Ovary (tissue), 9 donors: Measurements from ENCODE around the gene CLDN24. TPM values are rescaled to one million over a fixed set of nuclear protein-coding genes. Genes with fewer than 3 reads are reported as not detected.

Experiments
- DNase-seq, 5 donors: peaks; one replicate each; pipeline ENCODE4 v3.0.0-alpha.2; 2019 to 2020
- H3K27ac ChIP-seq, 2 donors: fragments of 200-600 bp; one replicate each; pipeline versions ENCODE4 v1.5.1 to v1.8.0; 2019 to 2022
- H3K27me3 ChIP-seq: fragments of 200-600 bp; one replicate; pipeline ENCODE4 v1.8.0; 2022
- H3K36me3 ChIP-seq: fragments of 200-600 bp; sonication (generic); one replicate; pipeline ENCODE4 v1.5.1; 2019
- H3K4me1 ChIP-seq: one replicate; pipeline ENCODE4 v1.8.1; 2013; ENCODE audit warnings: mild to moderate bottlenecking, moderate library complexity; ENCODE audit not compliant: insufficient read depth
- H3K4me3 ChIP-seq: fragments of 200-600 bp; sonication (generic); one replicate; pipeline ENCODE4 v1.5.1; 2017
- H3K9me3 ChIP-seq, 2 donors: fragments of 200-600 bp in 1 of 2; sonication (generic) in 1 of 2; one replicate each; pipeline versions ENCODE4 v1.5.1 to v1.8.1; 2013 to 2019; ENCODE audit warnings: mild to moderate bottlenecking in 1 of 2, moderate library complexity in 1 of 2
- EP300 ChIP-seq: sonication (generic); formaldehyde crosslinking; IDR thresholded peaks from one replicate; pipeline ENCODE4 v1.6.1; 2017; ENCODE audit warnings: antibody characterized with exemption
- POLR2A ChIP-seq: fragments of 450-650 bp; IDR thresholded peaks from one replicate; pipeline ENCODE4 v1.6.1; 2017; ENCODE audit warnings: antibody characterized with exemption, mild to moderate bottlenecking, moderate library complexity
- WGBS, 3 donors: extraction: QIAGEN DNeasy Blood & Tissue Kit in 1 of 3; methylation state at CpG; one replicate each; pipeline versions ENCODE4 v1.1.5 to v1.1.7; 2013 to 2017; 5-methylcytosine and 5-hydroxymethylcytosine counted together
- intact Hi-C, 4 donors: fragments of 100-400 bp; cut with DNase I; formaldehyde crosslinking; loops; one replicate each; pipeline versions ENCODE4 v1.11.0 to v1.15.1; 2022 to 2023
- polyA plus RNA-seq, 2 donors: library from polyadenylated mRNA; stranded (reverse); fragments of 200-250 nt in 1 of 2; fragments of 350-450 nt in 1 of 2; fragmentation: Illumina TruSeq in 1 of 2; extraction: RNeasy Lipid Tissue Mini Kit (QIAGEN cat#74804) in 1 of 2; gene quantifications; one replicate each; pipeline ENCODE4 v1.2.3, GENCODE V29; 2013 to 2014
- total RNA-seq, 7 donors: library from RNA; depleted of rRNA in 2 of 7; stranded (reverse); fragments of >200 nt in 2 of 7; fragmentation: NEBNext Ultra II Directional in 3 of 7; extraction: Animal tissue kit (Norgen Biotek cat#: 25700) in 3 of 7; gene quantifications; one replicate each; pipeline versions ENCODE4 v1.1.0 to v1.2.4, GENCODE V29; 2016 to 2023
- TF ChIP-seq, protein P1 (sequence below), 3 donors: fragments of 450-650 bp in 2 of 3; fragments of 200-600 bp in 1 of 3; IDR thresholded peaks; one replicate each; pipeline versions ENCODE4 v1.5.1 to v1.8.0; 2016 to 2022; ENCODE audit warnings: antibody characterized with exemption in 3 of 3, mild to moderate bottlenecking in 1 of 3
- donor health status: DM: no; HTN: no; CAD: no; lungs with moderate emphysema.
- donor health status: DM: no; HTN: no; CAD: no.
- donor health status: Bipolar disorder and iron deficiency.
- donor health status: DM: yes; HTN: yes; CAD: no.
- donor health status: DM: no; HTN: no; CAD: no.
- donor health status: DM: yes; HTN: yes; CAD: no.

CLDN24 gene
- total and polyA plus RNA-seq, 9 donors = not detected

DNA sequence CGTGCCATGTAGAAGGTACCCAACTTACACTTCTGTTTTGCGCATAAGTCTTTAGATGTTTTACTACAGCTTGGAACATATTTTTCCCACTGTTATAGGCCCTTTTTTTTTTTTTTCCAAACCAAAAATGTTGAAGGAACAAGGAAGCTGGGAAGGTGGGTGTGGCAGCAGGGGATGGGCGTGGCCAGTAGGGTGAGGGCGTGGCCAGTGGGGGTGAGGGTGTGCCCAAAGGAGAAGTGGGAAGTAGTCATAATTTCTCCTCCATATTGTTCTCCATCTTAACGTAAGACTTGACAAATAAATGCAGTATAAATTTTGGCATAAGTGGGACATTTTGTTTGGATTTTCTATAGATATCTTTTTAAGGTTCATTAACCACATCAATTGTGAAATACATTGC is 32.5 kb downstream of the CLDN24 start:
- no peaks in the 10 kb centered on the region for H3K4me1 ChIP-seq
- H3K9me3 ChIP-seq = no peaks in the 10 kb centered on the region
- no peaks in the 10 kb centered on the region for H3K36me3 ChIP-seq
- WGBS, 3 donors = 93 to 97% (median 94%) methylated on average over 5 of the region's 5 CpGs
- no peak for DNase-seq
- intact Hi-C loops = no loop called here
- H3K27ac ChIP-seq = no peak overlapping the region
- TF ChIP-seq EP300 (no peak), POLR2A (no peak)
- TF ChIP-seq, protein P1, sequence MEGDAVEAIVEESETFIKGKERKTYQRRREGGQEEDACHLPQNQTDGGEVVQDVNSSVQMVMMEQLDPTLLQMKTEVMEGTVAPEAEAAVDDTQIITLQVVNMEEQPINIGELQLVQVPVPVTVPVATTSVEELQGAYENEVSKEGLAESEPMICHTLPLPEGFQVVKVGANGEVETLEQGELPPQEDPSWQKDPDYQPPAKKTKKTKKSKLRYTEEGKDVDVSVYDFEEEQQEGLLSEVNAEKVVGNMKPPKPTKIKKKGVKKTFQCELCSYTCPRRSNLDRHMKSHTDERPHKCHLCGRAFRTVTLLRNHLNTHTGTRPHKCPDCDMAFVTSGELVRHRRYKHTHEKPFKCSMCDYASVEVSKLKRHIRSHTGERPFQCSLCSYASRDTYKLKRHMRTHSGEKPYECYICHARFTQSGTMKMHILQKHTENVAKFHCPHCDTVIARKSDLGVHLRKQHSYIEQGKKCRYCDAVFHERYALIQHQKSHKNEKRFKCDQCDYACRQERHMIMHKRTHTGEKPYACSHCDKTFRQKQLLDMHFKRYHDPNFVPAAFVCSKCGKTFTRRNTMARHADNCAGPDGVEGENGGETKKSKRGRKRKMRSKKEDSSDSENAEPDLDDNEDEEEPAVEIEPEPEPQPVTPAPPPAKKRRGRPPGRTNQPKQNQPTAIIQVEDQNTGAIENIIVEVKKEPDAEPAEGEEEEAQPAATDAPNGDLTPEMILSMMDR (IDR thresholded peaks at IDR 0.05) = no peak
- H3K27me3 ChIP-seq = no peaks in the 10 kb centered on the region
- H3K4me3 ChIP-seq = no peak overlapping the region

GRCh38 chr4:183288955-183289354 is 33.3 kb downstream of the CLDN24 start:
- H3K27me3 ChIP-seq = no peaks in the 10 kb centered on the region
- WGBS, 3 donors = 94 to 100% (median 99%) methylated on average over 2 of the region's 2 CpGs
- H3K36me3 ChIP-seq = no peaks in the 10 kb centered on the region
- intact Hi-C loops = no loop called here
- no peak overlapping the region for H3K27ac ChIP-seq
- DNase-seq = no peak
- H3K9me3 ChIP-seq = no peaks in the 10 kb centered on the region
- TF ChIP-seq, protein P1 (IDR thresholded peaks at IDR 0.05) = no peak
- no peak for TF ChIP-seq POLR2A
- TF ChIP-seq EP300 = no peak
- no peaks in the 10 kb centered on the region for H3K4me1 ChIP-seq
- H3K4me3 ChIP-seq = no peak overlapping the region

GRCh38 chr4:183287677-183288076 is 34.5 kb downstream of the CLDN24 start:
- DNase-seq = no peak
- H3K4me1 ChIP-seq = no peaks in the 10 kb centered on the region
- H3K27me3 ChIP-seq = no peaks in the 10 kb centered on the region
- H3K9me3 ChIP-seq = no peaks in the 10 kb centered on the region
- no peak overlapping the region for H3K4me3 ChIP-seq
- 91 to 95% (median 94%) methylated on average over 6 of the region's 6 CpGs for WGBS, 3 donors
- no peaks in the 10 kb centered on the region for H3K36me3 ChIP-seq
- intact Hi-C loops = no loop called here
- no peak overlapping the region for H3K27ac ChIP-seq
- TF ChIP-seq, protein P1 (IDR thresholded peaks at IDR 0.05) = no peak
- no peak for TF ChIP-seq EP300
- no peak for TF ChIP-seq POLR2A

DNA sequence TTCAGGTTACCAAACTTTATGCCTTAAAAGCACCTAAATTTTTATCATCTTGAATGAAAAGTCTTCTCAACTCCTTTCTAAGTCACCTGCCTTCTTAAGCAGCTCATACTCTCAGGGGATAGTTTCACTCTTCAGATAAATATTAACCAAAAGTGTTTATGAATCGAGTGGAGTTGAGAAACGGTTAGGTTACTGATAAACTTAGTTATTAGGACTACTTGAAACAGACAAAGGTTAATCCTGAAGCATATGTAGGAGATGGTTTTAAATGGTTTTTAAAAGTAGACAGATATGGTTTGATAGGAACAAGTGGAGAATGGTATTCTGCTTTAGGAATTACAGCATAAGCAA is 34.9 kb downstream of the CLDN24 start:
- Histone ChIP-seq H3K9me3 (no peaks in the 10 kb centered on the region), H3K27me3 (no peaks in the 10 kb centered on the region), H3K36me3 (no peaks in the 10 kb centered on the region), H3K27ac (no peak overlapping the region), H3K4me3 (no peak overlapping the region), H3K4me1 (no peaks in the 10 kb centered on the region)
- DNase-seq = no peak
- TF ChIP-seq EP300 (no peak), POLR2A (no peak)
- TF ChIP-seq, protein P1 (IDR thresholded peaks at IDR 0.05) = no peak
- WGBS, 3 donors = 82 to 93% (median 93%) methylated on average over 2 of the region's 2 CpGs
- intact Hi-C loops = no loop called here
